GM19397 (cell line): Measurements from ENCODE around the gene RGS12.

ENCODE experiments used
- ATAC-seq: cut with Tn5 transposase; IDR thresholded peaks from one replicate; pipeline ENCODE4 v1.9.1; 2021; ENCODE audit warnings: mild to moderate bottlenecking, moderate library complexity; ENCODE audit not compliant: unreplicated experiment

Gene RGS12, protein sequence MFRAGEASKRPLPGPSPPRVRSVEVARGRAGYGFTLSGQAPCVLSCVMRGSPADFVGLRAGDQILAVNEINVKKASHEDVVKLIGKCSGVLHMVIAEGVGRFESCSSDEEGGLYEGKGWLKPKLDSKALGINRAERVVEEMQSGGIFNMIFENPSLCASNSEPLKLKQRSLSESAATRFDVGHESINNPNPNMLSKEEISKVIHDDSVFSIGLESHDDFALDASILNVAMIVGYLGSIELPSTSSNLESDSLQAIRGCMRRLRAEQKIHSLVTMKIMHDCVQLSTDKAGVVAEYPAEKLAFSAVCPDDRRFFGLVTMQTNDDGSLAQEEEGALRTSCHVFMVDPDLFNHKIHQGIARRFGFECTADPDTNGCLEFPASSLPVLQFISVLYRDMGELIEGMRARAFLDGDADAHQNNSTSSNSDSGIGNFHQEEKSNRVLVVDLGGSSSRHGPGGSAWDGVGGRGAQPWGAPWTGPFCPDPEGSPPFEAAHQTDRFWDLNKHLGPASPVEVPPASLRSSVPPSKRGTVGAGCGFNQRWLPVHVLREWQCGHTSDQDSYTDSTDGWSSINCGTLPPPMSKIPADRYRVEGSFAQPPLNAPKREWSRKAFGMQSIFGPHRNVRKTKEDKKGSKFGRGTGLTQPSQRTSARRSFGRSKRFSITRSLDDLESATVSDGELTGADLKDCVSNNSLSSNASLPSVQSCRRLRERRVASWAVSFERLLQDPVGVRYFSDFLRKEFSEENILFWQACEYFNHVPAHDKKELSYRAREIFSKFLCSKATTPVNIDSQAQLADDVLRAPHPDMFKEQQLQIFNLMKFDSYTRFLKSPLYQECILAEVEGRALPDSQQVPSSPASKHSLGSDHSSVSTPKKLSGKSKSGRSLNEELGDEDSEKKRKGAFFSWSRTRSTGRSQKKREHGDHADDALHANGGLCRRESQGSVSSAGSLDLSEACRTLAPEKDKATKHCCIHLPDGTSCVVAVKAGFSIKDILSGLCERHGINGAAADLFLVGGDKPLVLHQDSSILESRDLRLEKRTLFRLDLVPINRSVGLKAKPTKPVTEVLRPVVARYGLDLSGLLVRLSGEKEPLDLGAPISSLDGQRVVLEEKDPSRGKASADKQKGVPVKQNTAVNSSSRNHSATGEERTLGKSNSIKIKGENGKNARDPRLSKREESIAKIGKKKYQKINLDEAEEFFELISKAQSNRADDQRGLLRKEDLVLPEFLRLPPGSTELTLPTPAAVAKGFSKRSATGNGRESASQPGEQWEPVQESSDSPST (N-terminal part only)

GRCh38 chr4:3292571-3293400 lies at the start of gene RGS12:
Gene RGS12, plus strand, starts transcription at chr4:3293021. Its CDS starts 23,150 bp downstream, at chr4:3316171.
- peak; percentile 78 for ATAC-seq

DNA sequence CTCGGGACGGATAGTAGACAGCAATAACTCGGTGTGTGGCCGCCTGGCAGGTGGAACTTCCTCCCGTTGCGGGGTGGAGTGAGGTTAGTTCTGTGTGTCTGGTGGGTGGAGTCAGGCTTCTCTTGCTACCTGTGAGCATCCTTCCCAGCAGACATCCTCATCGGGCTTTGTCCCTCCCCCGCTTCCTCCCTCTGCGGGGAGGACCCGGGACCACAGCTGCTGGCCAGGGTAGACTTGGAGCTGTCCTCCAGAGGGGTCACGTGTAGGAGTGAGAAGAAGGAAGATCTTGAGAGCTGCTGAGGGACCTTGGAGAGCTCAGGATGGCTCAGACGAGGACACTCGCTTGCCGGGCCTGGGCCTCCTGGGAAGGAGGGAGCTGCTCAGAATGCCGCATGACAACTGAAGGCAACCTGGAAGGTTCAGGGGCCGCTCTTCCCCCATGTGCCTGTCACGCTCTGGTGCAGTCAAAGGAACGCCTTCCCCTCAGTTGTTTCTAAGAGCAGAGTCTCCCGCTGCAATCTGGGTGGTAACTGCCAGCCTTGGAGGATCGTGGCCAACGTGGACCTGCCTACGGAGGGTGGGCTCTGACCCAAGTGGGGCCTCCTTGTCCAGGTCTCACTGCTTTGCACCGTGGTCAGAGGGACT lies 49.6 kb upstream of the RGS12 start:
- ATAC-seq: no peak

DNA sequence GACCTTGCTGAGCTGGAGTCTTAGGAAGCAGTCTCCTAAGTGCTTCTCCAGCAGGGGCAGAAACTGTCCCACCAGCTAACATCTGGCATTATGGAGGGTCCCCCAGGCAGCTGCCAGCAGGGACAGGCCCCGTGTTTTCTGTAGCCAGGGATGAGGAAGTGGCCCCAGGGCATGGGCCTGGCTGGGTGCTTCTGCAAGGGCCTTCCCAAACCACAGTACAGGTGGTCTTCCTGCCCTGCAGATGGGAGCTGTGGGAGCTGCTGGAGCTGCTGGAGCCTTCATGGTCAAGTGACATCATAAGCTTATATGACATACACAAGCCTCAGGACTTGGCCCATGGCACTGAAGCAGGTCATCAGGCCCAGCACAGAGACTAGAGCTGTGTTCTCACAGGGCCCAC lies 48.8 kb upstream of the RGS12 start:
- ATAC-seq: no peak

DNA sequence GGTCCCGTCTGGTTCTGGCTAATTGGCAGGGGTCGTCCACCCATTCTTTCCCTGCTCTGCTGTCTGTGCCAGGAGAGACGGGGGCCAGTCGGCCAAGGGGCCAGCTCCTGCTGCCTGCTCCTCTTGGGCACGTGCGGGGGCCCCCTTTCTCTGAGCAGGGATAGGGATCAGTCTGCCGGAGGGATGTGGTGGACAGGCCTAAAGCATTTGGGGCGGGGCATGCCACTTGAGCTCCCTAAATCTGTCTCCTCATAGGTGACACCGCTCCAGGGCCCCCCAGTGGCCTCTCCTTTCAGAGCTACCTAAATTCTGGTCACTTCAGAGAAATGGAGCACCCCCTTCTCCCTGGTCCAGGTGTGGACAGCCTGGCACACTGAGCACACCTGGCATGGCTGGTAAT lies 48.1 kb upstream of the RGS12 start:
- ATAC-seq: no peak

- no peak for ATAC-seq
These were observed 47.1 kb upstream of the RGS12 start for GRCh38 chr4:3245676-3246075.

GRCh38 chr4:3246458-3247398 lies 46.1 kb upstream of the RGS12 start:
- no peak for ATAC-seq

DNA sequence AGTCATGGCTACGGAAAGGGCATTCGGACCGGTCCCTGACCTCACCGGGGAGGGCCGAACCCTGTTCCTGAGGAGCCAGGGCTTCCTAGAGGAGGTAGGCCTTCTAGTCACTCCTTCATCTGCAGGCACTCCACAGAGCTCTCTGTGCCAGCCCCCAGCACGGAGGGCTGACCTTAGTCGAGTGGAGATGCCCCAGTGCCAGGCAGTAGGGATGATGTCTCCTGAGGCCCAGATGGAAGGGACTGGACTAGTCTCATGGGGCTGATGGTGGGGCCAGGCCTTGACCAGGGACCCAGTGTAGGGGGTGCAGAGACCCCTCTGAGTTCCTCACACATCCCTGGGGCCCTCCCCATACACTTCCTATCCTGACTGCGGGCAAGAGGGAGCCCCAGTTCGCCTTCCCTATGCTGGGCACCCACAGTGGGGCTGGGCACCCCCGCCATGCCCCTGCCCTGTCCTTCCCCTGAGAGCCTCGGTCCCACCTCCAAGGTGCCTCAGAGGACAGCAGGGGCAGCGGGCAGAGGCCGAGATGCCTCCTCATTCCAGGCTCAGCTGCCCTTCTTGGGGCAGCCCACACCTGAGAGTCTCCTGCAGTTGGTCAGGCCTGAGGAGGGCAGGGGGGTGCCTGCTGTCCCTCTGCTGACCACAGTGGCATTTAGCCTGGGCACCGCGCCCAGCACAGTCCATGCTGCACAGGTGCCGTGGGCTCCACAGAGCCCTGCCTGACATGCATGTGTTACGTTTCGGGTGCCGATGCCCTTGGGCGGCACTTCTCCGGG lies 45.2 kb upstream of the RGS12 start:
- no peak for ATAC-seq

GRCh38 chr4:3248178-3248480 lies 44.7 kb upstream of the RGS12 start:
- ATAC-seq: no peak

- no peak for ATAC-seq
These were observed 43.8 kb upstream of the RGS12 start, which contains the start of gene MSANTD1 for GRCh38 chr4:3248811-3249661. Gene MSANTD1, plus strand, starts transcription at chr4:3249159. Its CDS starts 64 bp downstream, at chr4:3249223.

GRCh38 chr4:3249711-3250437 lies 42.9 kb upstream of the RGS12 start:
- no peak for ATAC-seq

GRCh38 chr4:3250438-3250955 lies 42.3 kb upstream of the RGS12 start:
- no peak for ATAC-seq

- ATAC-seq: no peak
These were observed 41.7 kb upstream of the RGS12 start for GRCh38 chr4:3250956-3251690.

GRCh38 chr4:3251691-3252479 lies 40.9 kb upstream of the RGS12 start:
- no peak for ATAC-seq

- no peak for ATAC-seq
These were observed 40.4 kb upstream of the RGS12 start for GRCh38 chr4:3252480-3252828.
